ENCODE measurements around the gene CLCNKA.
"Not testable (repeated sequence)": the region's sequence is repeated elsewhere in the genome, so short reads cannot be mapped to it uniquely, and the experiment has no call there.

The CLCNKA gene

GRCh38 chr1:16043950-16044349 lies 22.1 kb downstream of the CLCNKA start:
- no peak for DNase-seq

GRCh38 chr1:16046842-16047241 lies 25.0 kb downstream of the CLCNKA start:
- DNase-seq, result no peak

GRCh38 chr1:16047791-16048475 lies 26.1 kb downstream of the CLCNKA start:
- DNase-seq, result no peak

GRCh38 chr1:16048573-16049189 lies 26.8 kb downstream of the CLCNKA start:
- peak; percentile 67 for DNase-seq

GRCh38 chr1:16050328-16050727 lies 28.5 kb downstream of the CLCNKA start:
- DNase-seq, result no peak

GRCh38 chr1:16051039-16051438 lies 29.2 kb downstream of the CLCNKA start:
- no peak for DNase-seq

GRCh38 chr1:16051949-16052348 lies 30.1 kb downstream of the CLCNKA start:
- not testable (repeated sequence) for DNase-seq

- no peak for DNase-seq
Measured at GRCh38 chr1:16053781-16054502, 32.1 kb downstream of the CLCNKA start.

- no peak for DNase-seq
Measured at GRCh38 chr1:16054598-16055540, 33.0 kb downstream of the CLCNKA start.

- DNase-seq, result peak; percentile 80
Measured at GRCh38 chr1:16055613-16056520, 34.0 kb downstream of the CLCNKA start.

GRCh38 chr1:16056521-16056912 lies 34.7 kb downstream of the CLCNKA start:
- not testable (repeated sequence) for DNase-seq

GRCh38 chr1:16057314-16057915 lies 35.6 kb downstream of the CLCNKA start:
- DNase-seq, result not testable (repeated sequence)

- not testable (repeated sequence) for DNase-seq
Measured at GRCh38 chr1:16058394-16059120, 36.7 kb downstream of the CLCNKA start.

- DNase-seq, result no peak
Measured at GRCh38 chr1:16061266-16061665, 39.4 kb downstream of the CLCNKA start.

GRCh38 chr1:16061989-16062686 lies 40.3 kb downstream of the CLCNKA start:
- DNase-seq, result not testable (repeated sequence)

GRCh38 chr1:16062687-16063075 lies 40.8 kb downstream of the CLCNKA start:
- not testable (repeated sequence) for DNase-seq

GRCh38 chr1:16063226-16063829 lies 41.5 kb downstream of the CLCNKA start:
- no peak for DNase-seq

GRCh38 chr1:16063921-16064320 lies 42.1 kb downstream of the CLCNKA start:
- no peak for DNase-seq

- no peak for DNase-seq
Measured at GRCh38 chr1:16064536-16065268, 42.9 kb downstream of the CLCNKA start.

Measured in NCI-H146 (cell line).